Urothelium cell line (cell line): ENCODE results near the gene PODXL2.

Experiments used
- DNase-seq: peaks from one replicate; pipeline ENCODE4 v3.0.0; 2011; ENCODE audit warnings: low spot score, mixed read lengths
- FAIRE-seq: peaks from 2 replicates; lab custom pipeline; 2011; peaks lifted over from hg19 to GRCh38; lab: Jason Lieb, UNC

The PODXL2 gene

GRCh38 chr3:127718245-127718915 lies 89.4 kb downstream of the PODXL2 start:
- FAIRE-seq, result no peak

GRCh38 chr3:127718916-127719290 lies 89.9 kb downstream of the PODXL2 start:
- no peak for FAIRE-seq
- DNase-seq, result no peak

More at GRCh38 chr3:127718245-127718915, 89.4 kb downstream of the PODXL2 start:
- no peak for DNase-seq

DNA sequence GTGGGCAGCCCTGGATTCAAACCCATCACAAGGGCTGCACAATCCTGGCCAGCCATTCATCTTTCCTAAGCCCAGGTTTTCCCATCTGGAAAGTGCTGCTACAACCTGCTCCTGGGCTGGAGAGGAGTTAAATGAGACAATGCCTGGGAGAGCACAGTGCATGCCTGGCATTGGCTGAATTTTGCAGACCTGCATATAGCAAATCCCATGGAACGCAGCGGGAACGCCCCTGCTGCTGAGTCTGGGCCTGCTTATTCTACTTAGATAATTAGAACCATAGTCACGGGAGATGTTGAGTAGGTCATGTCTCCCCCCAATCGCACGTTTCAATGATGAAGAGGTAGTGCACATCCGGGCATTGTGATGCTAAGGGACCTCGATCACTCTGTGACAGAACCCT lies 90.4 kb downstream of the PODXL2 start:
- DNase-seq (no peak), FAIRE-seq (no peak)

DNA sequence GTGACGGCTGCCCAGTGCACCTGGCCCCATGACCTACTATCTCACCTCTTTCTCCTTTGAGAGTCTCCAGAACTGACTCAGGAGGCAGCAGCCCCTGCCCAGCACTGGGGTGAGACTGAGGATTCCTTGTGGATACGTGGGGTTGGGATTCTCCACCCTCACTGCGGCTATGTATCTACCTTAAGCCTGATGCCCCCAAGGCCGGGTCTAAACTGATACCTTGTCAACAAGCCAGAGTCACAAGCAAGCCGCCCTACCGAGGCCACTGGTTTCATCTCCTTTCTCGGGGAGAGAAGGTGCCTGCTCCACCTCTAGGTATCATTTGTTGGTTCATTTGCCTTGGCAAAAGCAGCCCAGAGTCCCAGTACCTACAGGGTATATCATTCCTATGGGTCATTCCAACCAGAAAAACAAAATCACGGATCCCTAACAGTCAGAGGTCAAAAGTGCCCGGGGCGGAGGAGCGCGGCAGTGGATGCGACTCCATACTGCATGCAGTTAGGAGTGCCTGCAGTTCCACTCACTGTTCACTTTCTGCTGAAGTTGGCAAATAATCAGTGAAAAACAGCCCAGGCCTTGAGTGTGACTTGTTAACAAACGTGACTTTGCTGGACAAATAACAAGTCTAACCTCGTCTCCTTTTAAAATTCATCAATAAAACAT lies 91.3 kb downstream of the PODXL2 start:
- no peak for FAIRE-seq
- DNase-seq, result no peak

- FAIRE-seq, result no peak
- DNase-seq, result no peak
Observed at GRCh38 chr3:127720985-127721935, 92.3 kb downstream of the PODXL2 start.

- FAIRE-seq (no peak), DNase-seq (no peak)
Observed at GRCh38 chr3:127722091-127722784, 93.3 kb downstream of the PODXL2 start.
